HepG2 (cell line): ENCODE results near the gene GTF2A1L. TPM values are rescaled to one million over a fixed set of nuclear protein-coding genes. Genes with fewer than 3 reads are reported as not detected.

ENCODE experiments used
- ATAC-seq: fragments of 200-7000 bp; cut with Tn5 transposase; 3 replicates; pipeline ENCODE4 v1.9.1; 2020; ENCODE audit warnings: mild to moderate bottlenecking, moderate library complexity
- BruUV-seq: library from RNA; stranded (reverse); fragments of 400-500 nt; replicated peaks from 2 replicates; lab custom pipeline; 2021; lab: Mats Ljungman, UMichigan
- CTCF ChIA-PET: fragments of 300-600 bp; formaldehyde crosslinking; extraction: SDS; loops from one replicate; lab custom pipeline; 2021; ENCODE audit warnings: low total read pairs, inconsistent platforms, low intra/inter-chr PET ratio; lab: Yijun Ruan, JAX
- POLR2A ChIA-PET: fragments of 350-600 bp; sonication (Branson Sonifier 250); formaldehyde crosslinking; loops from one replicate; lab custom pipeline; 2020; ENCODE audit warnings: antibody characterized with exemption, inconsistent platforms; lab: Yijun Ruan, JAX
- DNase-seq: peaks from one replicate; pipeline ENCODE4 v3.0.0-alpha.2; 2015; ENCODE audit warnings: low spot score
- FAIRE-seq: peaks from 3 replicates; lab custom pipeline; 2011; peaks lifted over from hg19 to GRCh38; lab: Jason Lieb, UNC
- H2AFZ ChIP-seq: one replicate; pipeline ENCODE4 v1.6.1; 2011; ENCODE audit warnings: low read length, inconsistent platforms
- H3K27ac ChIP-seq: fragments of 300-600 bp; 3 replicates; pipeline ENCODE4 v1.8.0; 2011; ENCODE audit warnings: mixed run types, mild to moderate bottlenecking, mixed read lengths, low read length, inconsistent platforms; ENCODE audit not compliant: insufficient read depth; ENCODE audit errors: extremely low read length
- H3K27me3 ChIP-seq, 2 experiments: fragments of 200-600 bp in 1 of 2; 2 replicates in 1 of 2; 3 replicates in 1 of 2; pipeline versions ENCODE4 v1.6.0 to v1.8.0; 2011; ENCODE audit warnings: low read length in 2 of 2, mild to moderate bottlenecking in 2 of 2, moderate library complexity in 2 of 2, inconsistent platforms in 1 of 2; ENCODE audit not compliant: insufficient read depth in 2 of 2, control insufficient read depth in 1 of 2
- H3K36me3 ChIP-seq, 2 experiments: fragments of 200-600 bp in 1 of 2; replicated peaks in 1 of 2; 2 replicates in 1 of 2; 3 replicates in 1 of 2; pipeline versions ENCODE4 v1.5.1 to v1.8.0; 2011; ENCODE audit warnings: low read length in 2 of 2, inconsistent platforms in 1 of 2; ENCODE audit not compliant: insufficient read depth in 2 of 2, control insufficient read depth in 1 of 2
- H3K4me1 ChIP-seq: 2 replicates; pipeline ENCODE4 v1.5.1; 2012; ENCODE audit warnings: low read length, inconsistent platforms; ENCODE audit not compliant: insufficient read depth
- H3K4me2 ChIP-seq: 2 replicates; pipeline ENCODE4 v1.6.0; 2011; ENCODE audit warnings: low read depth, low read length, inconsistent platforms
- H3K4me3 ChIP-seq, 3 experiments: fragments of 200-600 bp in 1 of 3; sonication (generic), shearing (Covaris generic) in 1 of 3; replicated peaks in 1 of 3; 2 replicates each; pipeline ENCODE4 v1.5.1; 2011 to 2016; ENCODE audit warnings: low read length in 3 of 3, inconsistent platforms in 2 of 3, low read depth in 2 of 3, mild to moderate bottlenecking in 2 of 3, control low read depth in 1 of 3, mixed read lengths in 1 of 3; ENCODE audit not compliant: insufficient read depth in 1 of 3
- H3K79me2 ChIP-seq: one replicate; pipeline ENCODE4 v1.6.1; 2011; ENCODE audit warnings: low read length, inconsistent platforms; ENCODE audit not compliant: insufficient read depth
- H3K9ac ChIP-seq: 2 replicates; pipeline ENCODE4 v1.6.0; 2011; ENCODE audit warnings: mild to moderate bottlenecking, low read depth, low read length, inconsistent platforms; ENCODE audit not compliant: insufficient read depth
- H3K9me3 ChIP-seq: 2 replicates; pipeline ENCODE4 v1.5.1; 2012; ENCODE audit warnings: mild to moderate bottlenecking, low read length
- H4K20me1 ChIP-seq: 2 replicates; pipeline ENCODE4 v1.6.0; 2011; ENCODE audit warnings: inconsistent platforms, mild to moderate bottlenecking, low read length, moderate library complexity; ENCODE audit not compliant: insufficient read depth
- ATF1 ChIP-seq: IDR thresholded peaks from 2 replicates; pipeline ENCODE4 v1.6.1; 2016; ENCODE audit warnings: mild to moderate bottlenecking, control low read depth
- CAMTA2 ChIP-seq: sonication (generic); formaldehyde crosslinking; IDR thresholded peaks from 2 replicates; pipeline ENCODE4 v1.4.0; 2020; ENCODE audit warnings: mild to moderate bottlenecking, missing genetic modification reagents, borderline replicate concordance
- CHD2 ChIP-seq: IDR thresholded peaks from 2 replicates; pipeline ENCODE4 v1.6.1; 2011; ENCODE audit warnings: low read depth, low read length, improper control_type of control experiment
- GTF2F1 ChIP-seq: fragments of 150-350 bp; IDR thresholded peaks from 2 replicates; pipeline ENCODE4 v1.6.1; 2014; ENCODE audit warnings: low read length
- HOXA5 ChIP-seq: sonication (generic); formaldehyde crosslinking; IDR thresholded peaks from 2 replicates; pipeline ENCODE4 v1.4.0; 2020; ENCODE audit warnings: missing genetic modification reagents
- KMT2A ChIP-seq: sonication (generic); formaldehyde crosslinking; IDR thresholded peaks from 2 replicates; pipeline ENCODE4 v1.4.0; 2020; ENCODE audit warnings: missing genetic modification reagents
- MLLT10 ChIP-seq: sonication (generic); formaldehyde crosslinking; IDR thresholded peaks from 2 replicates; pipeline ENCODE4 v1.4.0; 2020; ENCODE audit warnings: missing genetic modification reagents
- SP2 ChIP-seq: sonication (generic); formaldehyde crosslinking; IDR thresholded peaks from 2 replicates; pipeline ENCODE4 v1.5.1; 2020; ENCODE audit warnings: mild to moderate bottlenecking, missing genetic modification reagents
- TEAD3 ChIP-seq: optimal IDR thresholded peaks from 2 replicates; pipeline ENCODE3; 2016; ENCODE audit warnings: borderline replicate concordance
- ZFP36L1 ChIP-seq: sonication (generic); formaldehyde crosslinking; IDR thresholded peaks from 2 replicates; pipeline ENCODE4 v1.8.0; 2022; ENCODE audit warnings: mild to moderate bottlenecking, missing genetic modification reagents, moderate library complexity
- ZFP36L2 ChIP-seq: sonication (generic); formaldehyde crosslinking; IDR thresholded peaks from 2 replicates; pipeline ENCODE4 v1.4.0; 2020; ENCODE audit warnings: missing genetic modification reagents
- ZFYVE20 ChIP-seq: sonication (generic); formaldehyde crosslinking; IDR thresholded peaks from 2 replicates; pipeline ENCODE4 v1.8.0; 2023; ENCODE audit warnings: low read depth, mild to moderate bottlenecking, moderate library complexity, missing genetic modification reagents, borderline replicate concordance
- ZNF446 ChIP-seq: sonication (generic); formaldehyde crosslinking; IDR thresholded peaks from 2 replicates; pipeline ENCODE4 v1.5.0; 2020; ENCODE audit warnings: mild to moderate bottlenecking, missing genetic modification reagents
- ZNF776 ChIP-seq: sonication (generic); formaldehyde crosslinking; IDR thresholded peaks from 2 replicates; pipeline ENCODE4 v1.4.0; 2020; ENCODE audit warnings: mild to moderate bottlenecking, missing genetic modification reagents
- in situ Hi-C: cut with HindIII; loops from 2 replicates; pipeline ENCODE4 v1.10.0; 2017; ENCODE audit warnings: low pct_unique_long_range_greater_than_20kb; ENCODE audit not compliant: extremely low pct_ligation_motif_present
- intact Hi-C: fragments of 100-400 bp; cut with micrococcal nuclease; formaldehyde crosslinking; loops from one replicate; pipeline ENCODE4 v1.10.0; 2022; ENCODE audit not compliant: unreplicated experiment
- polyA plus RNA-seq, 8 experiments: library from polyadenylated mRNA; depleted of rRNA in 3 of 8; stranded (reverse) in 7 of 8; unstranded in 1 of 8; fragments of >200 nt; fragmentation: Illumina TruSeq in 4 of 8; extraction: Trizol in 4 of 8; gene quantifications; 2 replicates each; pipeline versions ENCODE4 v1.2.1 to v1.2.3, GENCODE V29; 2011 to 2016; ENCODE audit warnings: low read depth in 4 of 8, missing spikeins in 1 of 8, mixed read lengths in 1 of 8; ENCODE audit not compliant: insufficient read depth in 1 of 8
- total RNA-seq, 5 experiments: library from RNA; depleted of rRNA; stranded (reverse); fragments of >200 nt; fragmentation: Illumina TruSeq; extraction: Trizol; gene quantifications; 2 replicates each; pipeline ENCODE4 v1.2.3, GENCODE V29; 2016; ENCODE audit warnings: low read depth in 1 of 5
- TF ChIP-seq, protein P1 (sequence below): sonication (generic); formaldehyde crosslinking; IDR thresholded peaks from 2 replicates; pipeline ENCODE4 v1.4.0; 2020; ENCODE audit warnings: missing genetic modification reagents

GTF2A1L gene
- total and polyA plus RNA-seq, 2 of the 13 experiments (the other 11 are each of a cell fraction or from before 2014, with no cell fraction given): not detected

DNA sequence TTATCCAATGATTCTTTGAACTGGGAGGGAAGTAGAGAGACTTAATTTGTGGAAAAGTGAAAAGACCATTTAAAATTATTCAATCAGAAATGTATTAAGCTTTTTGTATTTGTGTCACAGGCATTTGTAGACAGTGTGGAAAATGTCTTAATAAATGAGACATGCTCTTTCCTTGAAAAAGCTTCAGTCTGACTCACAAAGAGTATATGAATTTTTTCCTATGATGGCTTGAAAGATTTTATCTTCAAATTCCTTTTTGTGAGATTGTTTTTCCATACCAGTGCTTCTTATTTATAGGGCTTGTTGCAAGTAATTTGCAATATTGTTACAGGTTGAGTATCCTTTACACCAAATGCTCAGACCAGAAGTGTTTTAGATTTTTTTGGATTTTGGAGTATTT, 48.2 kb upstream of the GTF2A1L start:
- Histone ChIP-seq H3K9ac (no peak overlapping the region), H3K27me3 (no peaks in the 10 kb centered on the region), H2AFZ (no peak overlapping the region), H3K4me2 (no peak overlapping the region), H3K4me3 (no peak overlapping the region), H3K4me1 (peaks cover 12% of the 10 kb centered on the region), H3K79me2 (no peaks in the 10 kb centered on the region), H4K20me1 (no peaks in the 10 kb centered on the region), H3K9me3 (no peaks in the 10 kb centered on the region), H3K27ac (no peak overlapping the region), H3K36me3 (no peaks in the 10 kb centered on the region)
- TF ChIP-seq GTF2F1: no peak
- no peak for TF ChIP-seq MLLT10 (CRISPR knock-in tag)
- TF ChIP-seq ZNF446 (CRISPR knock-in tag): no peak
- TF ChIP-seq ZFYVE20 (CRISPR knock-in tag): no peak
- no peak for TF ChIP-seq ATF1
- TF ChIP-seq, protein P1, sequence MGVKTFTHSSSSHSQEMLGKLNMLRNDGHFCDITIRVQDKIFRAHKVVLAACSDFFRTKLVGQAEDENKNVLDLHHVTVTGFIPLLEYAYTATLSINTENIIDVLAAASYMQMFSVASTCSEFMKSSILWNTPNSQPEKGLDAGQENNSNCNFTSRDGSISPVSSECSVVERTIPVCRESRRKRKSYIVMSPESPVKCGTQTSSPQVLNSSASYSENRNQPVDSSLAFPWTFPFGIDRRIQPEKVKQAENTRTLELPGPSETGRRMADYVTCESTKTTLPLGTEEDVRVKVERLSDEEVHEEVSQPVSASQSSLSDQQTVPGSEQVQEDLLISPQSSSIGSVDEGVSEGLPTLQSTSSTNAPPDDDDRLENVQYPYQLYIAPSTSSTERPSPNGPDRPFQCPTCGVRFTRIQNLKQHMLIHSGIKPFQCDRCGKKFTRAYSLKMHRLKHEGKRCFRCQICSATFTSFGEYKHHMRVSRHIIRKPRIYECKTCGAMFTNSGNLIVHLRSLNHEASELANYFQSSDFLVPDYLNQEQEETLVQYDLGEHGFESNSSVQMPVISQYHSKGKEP (CRISPR knock-in tag): no peak
- TF ChIP-seq KMT2A (CRISPR knock-in tag): no peak
- no peak for TF ChIP-seq ZNF776 (CRISPR knock-in tag)
- no peak for TF ChIP-seq HOXA5 (CRISPR knock-in tag)
- no peak for TF ChIP-seq CHD2
- no peak for TF ChIP-seq TEAD3
- no peak for TF ChIP-seq ZFP36L2 (CRISPR knock-in tag)
- no peak for TF ChIP-seq CAMTA2
- no peak for TF ChIP-seq ZFP36L1 (CRISPR knock-in tag)
- no peak for TF ChIP-seq SP2
- no TSS peak for BruUV-seq
- ChIA-PET POLR2A (no interaction called here), CTCF (no interaction called here)
- intact Hi-C loops (no loop called here), in situ Hi-C loops (no loop called here)
- DNase-seq (no peak), FAIRE-seq (no peak), ATAC-seq (no peak)
